H9 (cell line): Measurements from ENCODE around the gene R3HDM2. TPM values are rescaled to one million over a fixed set of nuclear protein-coding genes. Genes with fewer than 3 reads are reported as not detected.
A peak's percentile ranks its signal among the peaks of the same experiment; 100 is the strongest.

Experiments used
- DNase-seq: peaks from one replicate; pipeline ENCODE4 v3.0.0-alpha.2; 2017
- H2AFZ ChIP-seq: one replicate; pipeline ENCODE4 v1.6.1; 2013; ENCODE audit warnings: mild to moderate bottlenecking, low read length, control low read depth, moderate library complexity
- H2AK5ac ChIP-seq: 2 replicates; pipeline ENCODE4 v1.6.1; 2013; ENCODE audit warnings: low read length, control low read depth, mixed read lengths; ENCODE audit not compliant: insufficient read length
- H2BK120ac ChIP-seq: one replicate; pipeline ENCODE4 v1.6.1; 2013; ENCODE audit warnings: low read depth, mild to moderate bottlenecking, low read length, control low read depth, inconsistent platforms; ENCODE audit not compliant: poor library complexity, severe bottlenecking
- H2BK12ac ChIP-seq: 2 replicates; pipeline ENCODE4 v1.6.1; 2013; ENCODE audit warnings: low read length, control low read depth, mixed read lengths, low read depth; ENCODE audit not compliant: insufficient read length
- H2BK15ac ChIP-seq: 2 replicates; pipeline ENCODE4 v1.6.1; 2013; ENCODE audit warnings: low read depth, low read length, control low read depth
- H2BK20ac ChIP-seq: one replicate; pipeline ENCODE4 v1.6.1; 2013; ENCODE audit warnings: low read depth, mild to moderate bottlenecking, low read length, control low read depth, inconsistent platforms; ENCODE audit not compliant: poor library complexity, severe bottlenecking
- H2BK5ac ChIP-seq: 2 replicates; pipeline ENCODE4 v1.6.1; 2013; ENCODE audit warnings: low read length, control low read depth, mixed read lengths; ENCODE audit not compliant: insufficient read length
- H3K14ac ChIP-seq: 2 replicates; pipeline ENCODE4 v1.6.1; 2013; ENCODE audit warnings: low read length, control low read depth; ENCODE audit not compliant: insufficient read depth
- H3K18ac ChIP-seq: 2 replicates; pipeline ENCODE4 v1.6.1; 2013; ENCODE audit warnings: low read depth, mild to moderate bottlenecking, mixed read lengths, low read length, control low read depth; ENCODE audit not compliant: insufficient read length
- H3K23ac ChIP-seq: 2 replicates; pipeline ENCODE4 v1.6.1; 2013; ENCODE audit warnings: low read length, control low read depth, mixed read lengths, low read depth; ENCODE audit not compliant: insufficient read length
- H3K23me2 ChIP-seq: 2 replicates; pipeline ENCODE4 v1.6.1; 2013; ENCODE audit warnings: low read depth, mild to moderate bottlenecking, mixed read lengths, low read length, control low read depth; ENCODE audit not compliant: insufficient read length, poor library complexity, severe bottlenecking
- H3K27ac ChIP-seq: 2 replicates; pipeline ENCODE4 v1.5.1; 2013; ENCODE audit warnings: low read length, control low read depth, mixed read lengths, low read depth; ENCODE audit not compliant: insufficient read length
- H3K27me3 ChIP-seq: 2 replicates; pipeline ENCODE4 v1.6.1; 2013; ENCODE audit warnings: low read length, control low read depth, inconsistent platforms; ENCODE audit not compliant: insufficient read depth
- H3K4ac ChIP-seq: 2 replicates; pipeline ENCODE4 v1.6.1; 2013; ENCODE audit warnings: low read depth, mild to moderate bottlenecking, control low read depth, inconsistent platforms, low read length, moderate library complexity
- H3K4me1 ChIP-seq: 2 replicates; pipeline ENCODE4 v1.6.1; 2013; ENCODE audit warnings: low read length, control low read depth, inconsistent platforms; ENCODE audit not compliant: insufficient read depth
- H3K4me2 ChIP-seq: 2 replicates; pipeline ENCODE4 v1.6.1; 2013; ENCODE audit warnings: low read length, control low read depth, mixed read lengths; ENCODE audit not compliant: insufficient read length, insufficient read depth
- H3K56ac ChIP-seq: 2 replicates; pipeline ENCODE4 v1.6.1; 2013; ENCODE audit warnings: low read depth, mild to moderate bottlenecking, mixed read lengths, low read length, control low read depth; ENCODE audit not compliant: insufficient read length
- H3K79me1 ChIP-seq: 2 replicates; pipeline ENCODE4 v1.6.1; 2013; ENCODE audit warnings: low read depth, mild to moderate bottlenecking, moderate library complexity, low read length, control low read depth, inconsistent platforms; ENCODE audit not compliant: insufficient read depth, poor library complexity, severe bottlenecking
- H3K79me2 ChIP-seq: 2 replicates; pipeline ENCODE4 v1.6.1; 2013; ENCODE audit warnings: low read length, control low read depth, inconsistent platforms; ENCODE audit not compliant: insufficient read depth
- H3K9ac ChIP-seq: 2 replicates; pipeline ENCODE4 v1.6.1; 2013; ENCODE audit warnings: low read length, control low read depth, mixed read lengths; ENCODE audit not compliant: insufficient read length; ENCODE audit errors: extremely low read depth
- H3K9me3 ChIP-seq: one replicate; pipeline ENCODE4 v1.6.1; 2013; ENCODE audit warnings: low read depth, low read length, inconsistent platforms; ENCODE audit not compliant: control insufficient read depth
- H3T11ph ChIP-seq: one replicate; pipeline ENCODE4 v1.6.1; 2013; ENCODE audit warnings: mild to moderate bottlenecking, low read length, control low read depth, inconsistent platforms
- H4K20me1 ChIP-seq: one replicate; pipeline ENCODE4 v1.6.1; 2013; ENCODE audit not compliant: control insufficient read depth, insufficient read length, insufficient read depth
- H4K5ac ChIP-seq: 2 replicates; pipeline ENCODE4 v1.6.1; 2013; ENCODE audit warnings: low read depth, mild to moderate bottlenecking, mixed read lengths, low read length, control low read depth; ENCODE audit not compliant: insufficient read length
- H4K8ac ChIP-seq: replicated peaks from 2 replicates; pipeline ENCODE4 v1.6.1; 2013; ENCODE audit warnings: low read length, control low read depth, mixed read lengths, low read depth; ENCODE audit not compliant: insufficient read length
- H4K91ac ChIP-seq: 2 replicates; pipeline ENCODE4 v1.6.1; 2013; ENCODE audit warnings: low read depth, mild to moderate bottlenecking, moderate library complexity, mixed read lengths, low read length, control low read depth; ENCODE audit not compliant: insufficient read length
- H3K27ac Mint-ChIP-seq, 3 experiments: 2 replicates in 2 of 3; 3 replicates in 1 of 3; pipeline ENCODE4 v1.8.0; 2020 to 2021; ENCODE audit warnings: mixed read lengths in 3 of 3, mild to moderate bottlenecking in 1 of 3, moderate library complexity in 1 of 3
- H3K27me3 Mint-ChIP-seq: 2 replicates; pipeline ENCODE4 v1.8.0; 2021; ENCODE audit warnings: low read depth, mild to moderate bottlenecking, moderate library complexity, mixed read lengths
- H3K36me3 Mint-ChIP-seq, 3 experiments: 2 replicates in 2 of 3; 3 replicates in 1 of 3; pipeline ENCODE4 v1.8.0; 2020 to 2021; ENCODE audit warnings: low read depth in 3 of 3, mixed read lengths in 3 of 3; ENCODE audit not compliant: insufficient read depth in 1 of 3
- H3K4me1 Mint-ChIP-seq, 2 experiments: 2 replicates each; pipeline ENCODE4 v1.8.0; 2020; ENCODE audit warnings: mixed read lengths in 2 of 2
- H3K4me3 Mint-ChIP-seq, 2 experiments: 2 replicates in 1 of 2; 3 replicates in 1 of 2; pipeline ENCODE4 v1.8.0; 2020 to 2021; ENCODE audit warnings: mild to moderate bottlenecking in 2 of 2, mixed read lengths in 2 of 2, moderate library complexity in 1 of 2
- H3K9me3 Mint-ChIP-seq, 2 experiments: 2 replicates in 1 of 2; 3 replicates in 1 of 2; pipeline ENCODE4 v1.8.0; 2020; ENCODE audit warnings: mild to moderate bottlenecking in 2 of 2, mixed read lengths in 2 of 2, moderate library complexity in 1 of 2
- WGBS: extraction: QIAGEN DNeasy Blood & Tissue Kit; methylation state at CpG from one replicate; pipeline ENCODE4 v1.1.7; 2013; ENCODE audit warnings: missing lambda C conversion rate, low lambda C conversion rate, mixed read lengths; ENCODE audit not compliant: insufficient read length; ENCODE audit errors: extremely low coverage; 5-methylcytosine and 5-hydroxymethylcytosine counted together
- total RNA-seq: library from RNA; stranded (reverse); gene quantifications from 2 replicates; pipeline ENCODE4 v1.2.1, GENCODE V29; 2021
- TF ChIP-seq, protein P1 (sequence below): fragments of 200-600 bp; sonication (generic); conservative IDR thresholded peaks from 3 replicates; pipeline ENCODE4 v1.8.0; 2021; ENCODE audit warnings: antibody characterized with exemption, mild to moderate bottlenecking

Gene R3HDM2
- total RNA-seq, 1 experiment from 2014 or later = 43.9 TPM

DNA sequence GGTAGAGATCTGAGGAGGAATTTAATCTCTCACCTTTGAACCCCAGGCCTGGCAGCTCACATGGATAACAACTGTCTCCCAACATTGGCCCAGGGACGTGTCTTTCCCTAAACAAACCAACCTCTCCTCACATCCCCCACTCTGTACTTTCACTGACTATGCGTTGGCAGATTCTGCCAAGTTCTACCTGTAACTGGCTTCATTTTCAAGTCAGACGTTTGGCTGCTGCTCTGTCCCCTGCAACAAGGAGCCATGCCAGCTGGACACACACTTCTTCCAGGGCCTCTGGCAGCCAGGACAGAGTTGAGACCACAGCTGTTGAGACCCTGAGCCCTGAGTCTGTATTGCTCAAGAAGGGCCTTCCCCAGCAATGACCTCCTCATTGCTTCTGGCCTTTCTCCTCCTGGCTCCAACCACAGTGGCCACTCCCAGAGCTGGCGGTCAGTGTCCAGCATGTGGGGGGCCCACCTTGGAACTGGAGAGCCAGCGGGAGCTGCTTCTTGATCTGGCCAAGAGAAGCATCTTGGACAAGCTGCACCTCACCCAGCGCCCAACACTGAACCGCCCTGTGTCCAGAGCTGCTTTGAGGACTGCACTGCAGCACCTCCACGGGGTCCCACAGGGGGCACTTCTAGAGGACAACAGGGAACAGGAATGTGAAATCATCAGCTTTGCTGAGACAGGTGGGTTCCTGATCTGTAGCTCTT lies 3.8 kb upstream of the R3HDM2 start, which contains the start of gene INHBC:
TSS of gene INHBC (plus strand) at position 268 of the 707 bp plus-strand sequence. CDS start at position 371, 103 bp downstream.
- Mint-ChIP-seq H3K9me3 (no peaks in the 10 kb centered on the region; a peak in 1 of 5 replicates), H3K4me3 (no peak within 1 kb of the TSS), H3K27me3 (no peaks in the 10 kb centered on the region; the same call in 1 of the 2 replicates), H3K27ac (peak within 1 kb of the TSS in 1 of 3 experiments; percentile 23; a peak in 3 of 7 replicates), H3K36me3 (no peaks in the 10 kb centered on the region; a peak in 1 of 7 replicates), H3K4me1 (peaks cover 15 to 27% of the 10 kb centered on the region in 2 experiments)
- WGBS = no CpG with 5 or more reads among the region's 8 CpGs
- H3K23me2 ChIP-seq = peaks cover 8% of the 10 kb centered on the region
- no peak within 1 kb of the TSS for H2BK12ac ChIP-seq
- H4K8ac ChIP-seq = no peak within 1 kb of the TSS
- H2AFZ ChIP-seq = no peak within 1 kb of the TSS
- no peak within 1 kb of the TSS for H3K4me2 ChIP-seq
- no peaks in the 10 kb centered on the region for H3K79me2 ChIP-seq
- H3K27ac ChIP-seq = no peak within 1 kb of the TSS
- DNase-seq = no peak
- H2BK20ac ChIP-seq = no peak within 1 kb of the TSS
- no peak within 1 kb of the TSS for H2BK15ac ChIP-seq
- H4K5ac ChIP-seq = no peak within 1 kb of the TSS
- H4K20me1 ChIP-seq = no peaks in the 10 kb centered on the region
- no peak within 1 kb of the TSS for H3K4ac ChIP-seq
- H3K4me1 ChIP-seq = no peaks in the 10 kb centered on the region
- no peaks in the 10 kb centered on the region for H3K9me3 ChIP-seq
- H2AK5ac ChIP-seq = no peak within 1 kb of the TSS
- no peak within 1 kb of the TSS for H3K14ac ChIP-seq
- TF ChIP-seq, protein P1, sequence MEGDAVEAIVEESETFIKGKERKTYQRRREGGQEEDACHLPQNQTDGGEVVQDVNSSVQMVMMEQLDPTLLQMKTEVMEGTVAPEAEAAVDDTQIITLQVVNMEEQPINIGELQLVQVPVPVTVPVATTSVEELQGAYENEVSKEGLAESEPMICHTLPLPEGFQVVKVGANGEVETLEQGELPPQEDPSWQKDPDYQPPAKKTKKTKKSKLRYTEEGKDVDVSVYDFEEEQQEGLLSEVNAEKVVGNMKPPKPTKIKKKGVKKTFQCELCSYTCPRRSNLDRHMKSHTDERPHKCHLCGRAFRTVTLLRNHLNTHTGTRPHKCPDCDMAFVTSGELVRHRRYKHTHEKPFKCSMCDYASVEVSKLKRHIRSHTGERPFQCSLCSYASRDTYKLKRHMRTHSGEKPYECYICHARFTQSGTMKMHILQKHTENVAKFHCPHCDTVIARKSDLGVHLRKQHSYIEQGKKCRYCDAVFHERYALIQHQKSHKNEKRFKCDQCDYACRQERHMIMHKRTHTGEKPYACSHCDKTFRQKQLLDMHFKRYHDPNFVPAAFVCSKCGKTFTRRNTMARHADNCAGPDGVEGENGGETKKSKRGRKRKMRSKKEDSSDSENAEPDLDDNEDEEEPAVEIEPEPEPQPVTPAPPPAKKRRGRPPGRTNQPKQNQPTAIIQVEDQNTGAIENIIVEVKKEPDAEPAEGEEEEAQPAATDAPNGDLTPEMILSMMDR = no peak
- H3K23ac ChIP-seq = no peak within 1 kb of the TSS
- H3K27me3 ChIP-seq = no peaks in the 10 kb centered on the region
- H2BK5ac ChIP-seq = no peak within 1 kb of the TSS
- H3K56ac ChIP-seq = no peak within 1 kb of the TSS
- H3K9ac ChIP-seq = no peak within 1 kb of the TSS
- H3T11ph ChIP-seq = no peak within 1 kb of the TSS
- H3K79me1 ChIP-seq = no peaks in the 10 kb centered on the region
- H4K91ac ChIP-seq = no peak within 1 kb of the TSS
- H2BK120ac ChIP-seq = no peak within 1 kb of the TSS
- no peak within 1 kb of the TSS for H3K18ac ChIP-seq
